Epidermal melanocyte (primary cell): ENCODE measurements around the gene WDR87.

Experiments used
- DNase-seq: peaks from one replicate; pipeline ENCODE4 v3.0.0; 2011; ENCODE audit warnings: low spot score; ENCODE audit not compliant: insufficient read length

WDR87 gene

GRCh38 chr19:37905946-37906868 lies at the start of gene WDR87:
Gene WDR87 (minus strand): TSS chr19:37906594. CDS start chr19:37898239, 8,355 bp downstream.
- DNase-seq = no peak

- DNase-seq = no peak
Measured at GRCh38 chr19:37955986-37956385, 49.6 kb upstream of the WDR87 start.

GRCh38 chr19:37954421-37954874 lies 48.1 kb upstream of the WDR87 start:
- no peak for DNase-seq

GRCh38 chr19:37953918-37954303 lies 47.5 kb upstream of the WDR87 start:
- no peak for DNase-seq

GRCh38 chr19:37953171-37953917 lies 47.0 kb upstream of the WDR87 start:
- no peak for DNase-seq

GRCh38 chr19:37951816-37952210 lies 45.4 kb upstream of the WDR87 start:
- no peak for DNase-seq

- DNase-seq = no peak
Measured at GRCh38 chr19:37950471-37951175, 44.2 kb upstream of the WDR87 start.

- DNase-seq = no peak
Measured at GRCh38 chr19:37948362-37948761, 42.0 kb upstream of the WDR87 start.

GRCh38 chr19:37947778-37948177 lies 41.4 kb upstream of the WDR87 start:
- DNase-seq = no peak

GRCh38 chr19:37946132-37946531 lies 39.7 kb upstream of the WDR87 start:
- no peak for DNase-seq

GRCh38 chr19:37943480-37943879 lies 37.1 kb upstream of the WDR87 start:
- DNase-seq = no peak

GRCh38 chr19:37942516-37942902 lies 36.1 kb upstream of the WDR87 start:
- DNase-seq = no peak

GRCh38 chr19:37941782-37942515 lies 35.6 kb upstream of the WDR87 start:
- no peak for DNase-seq

- no peak for DNase-seq
Measured at GRCh38 chr19:37938353-37938752, 32.0 kb upstream of the WDR87 start.

- DNase-seq = no peak
Measured at GRCh38 chr19:37936886-37937285, 30.5 kb upstream of the WDR87 start.

GRCh38 chr19:37936166-37936565 lies 29.8 kb upstream of the WDR87 start:
- no peak for DNase-seq

- DNase-seq = no peak
Measured at GRCh38 chr19:37935341-37935740, 28.9 kb upstream of the WDR87 start.

GRCh38 chr19:37933937-37934358 lies 27.6 kb upstream of the WDR87 start:
- no peak for DNase-seq

GRCh38 chr19:37932985-37933936 lies 26.9 kb upstream of the WDR87 start:
- no peak for DNase-seq
